ACHN (cell line): ENCODE results near the gene PNMT.
"Not testable (repeated sequence)": the region's sequence is repeated elsewhere in the genome, so short reads cannot be mapped to it uniquely, and the experiment has no call there.

Source experiments
- DNase-seq: peaks from one replicate; pipeline ENCODE4 v3.0.0-alpha.2; 2015
- in situ Hi-C: cut with HindIII; loops from 2 replicates; pipeline ENCODE4 v1.10.0; 2017; ENCODE audit warnings: low sequenced_read_pairs, low pct_ligation_motif_present, low pct_unique_long_range_greater_than_20kb

Gene PNMT

DNA sequence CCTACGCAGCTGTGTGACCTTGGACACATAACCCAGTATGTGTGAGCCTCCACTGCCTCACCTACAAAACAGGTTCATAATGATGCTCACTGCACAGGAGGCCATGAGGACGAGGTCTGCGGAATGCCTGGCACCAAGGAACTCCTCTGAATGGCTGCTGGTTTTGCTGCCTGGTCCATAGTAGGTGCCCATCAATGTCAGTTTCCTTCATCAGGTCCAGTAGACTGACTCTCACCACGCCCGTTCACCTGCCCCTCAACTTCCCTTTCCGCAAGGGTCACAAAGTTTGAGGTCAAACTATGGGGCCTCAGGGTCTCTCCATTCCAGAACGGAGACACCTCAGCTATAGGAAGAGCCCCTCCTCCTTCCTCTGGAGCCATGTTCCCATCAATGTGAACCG, 8.8 kb downstream of the PNMT start:
- DNase-seq, result no peak
- in situ Hi-C loops, result no loop called here

DNA sequence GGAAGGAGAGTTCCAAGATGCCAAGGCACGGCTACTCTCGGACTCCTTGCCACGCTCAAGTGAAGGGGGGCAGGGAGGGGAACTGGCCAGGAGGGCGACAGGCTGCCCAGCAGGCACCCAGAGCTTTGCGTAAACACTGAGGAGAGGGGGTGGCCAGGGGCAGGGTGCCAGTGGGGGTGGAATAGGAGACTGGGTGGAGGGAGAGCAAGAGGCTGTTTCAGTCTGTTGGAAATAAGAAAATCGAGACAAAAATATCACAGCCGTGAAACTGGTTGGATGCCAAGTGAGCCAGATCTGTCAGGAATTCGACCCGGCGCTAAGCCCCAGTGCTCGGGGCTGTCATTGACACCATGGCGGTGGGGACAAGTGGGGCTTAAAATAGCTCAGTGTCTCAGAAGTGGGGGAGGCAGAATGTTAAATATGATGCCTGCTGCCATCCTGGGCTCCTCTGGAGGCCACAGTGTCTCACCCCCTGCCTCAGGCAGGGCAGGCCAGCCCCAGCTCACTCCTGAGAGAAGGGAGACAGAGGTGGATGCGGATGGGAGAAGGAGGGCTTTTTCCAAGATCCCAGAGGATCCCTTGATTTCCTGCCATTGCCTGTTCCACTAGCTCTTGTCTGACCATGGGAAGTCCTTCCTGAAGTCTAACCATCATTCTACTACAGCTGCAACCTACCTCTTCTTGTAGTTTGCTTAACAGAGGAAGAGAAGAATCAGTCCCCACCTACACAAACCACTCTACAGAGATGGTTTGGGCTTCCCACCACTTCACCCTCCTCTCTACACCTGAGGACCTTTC, 9.5 kb downstream of the PNMT start:
- in situ Hi-C loops, result no loop called here
- DNase-seq, result no peak

DNA sequence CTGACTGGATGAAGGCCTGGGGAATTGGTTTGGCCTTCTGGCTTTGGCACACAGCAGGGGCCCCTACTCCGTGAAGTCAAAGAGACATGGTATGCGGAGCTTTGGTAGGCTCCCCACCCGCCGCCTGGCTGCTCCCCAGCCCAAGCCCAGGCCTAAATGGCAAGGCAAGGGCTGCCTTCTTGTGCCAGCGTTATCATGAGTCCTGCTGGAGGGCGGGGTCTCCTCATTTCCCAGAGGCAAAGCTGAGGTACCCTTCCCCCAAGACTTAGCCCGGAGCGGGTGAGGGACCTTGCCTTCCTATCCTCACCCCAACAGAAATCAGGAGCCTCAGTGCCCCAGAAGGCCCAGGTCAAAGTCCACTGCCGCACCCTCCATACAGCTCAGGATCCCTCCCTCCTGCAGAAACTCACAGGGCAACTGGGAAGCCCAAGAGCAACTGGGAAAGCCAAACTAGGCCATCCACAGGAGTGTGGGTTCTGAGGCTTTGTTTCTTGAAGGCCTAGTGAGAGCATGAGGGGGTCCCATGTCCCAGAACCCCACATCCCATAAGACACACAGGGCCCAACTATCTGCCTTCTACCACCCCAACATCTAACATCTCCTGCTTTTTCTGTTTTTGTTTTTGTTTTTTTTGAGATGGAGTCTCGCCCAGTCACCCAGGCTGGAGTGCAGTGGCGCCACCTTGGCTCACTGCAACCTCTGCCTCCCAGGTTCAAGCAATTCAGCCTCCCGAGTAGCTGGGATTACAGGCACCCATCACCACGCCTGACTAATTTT, 10.3 kb downstream of the PNMT start:
- in situ Hi-C loops, result no loop called here
- DNase-seq, result no peak

DNA sequence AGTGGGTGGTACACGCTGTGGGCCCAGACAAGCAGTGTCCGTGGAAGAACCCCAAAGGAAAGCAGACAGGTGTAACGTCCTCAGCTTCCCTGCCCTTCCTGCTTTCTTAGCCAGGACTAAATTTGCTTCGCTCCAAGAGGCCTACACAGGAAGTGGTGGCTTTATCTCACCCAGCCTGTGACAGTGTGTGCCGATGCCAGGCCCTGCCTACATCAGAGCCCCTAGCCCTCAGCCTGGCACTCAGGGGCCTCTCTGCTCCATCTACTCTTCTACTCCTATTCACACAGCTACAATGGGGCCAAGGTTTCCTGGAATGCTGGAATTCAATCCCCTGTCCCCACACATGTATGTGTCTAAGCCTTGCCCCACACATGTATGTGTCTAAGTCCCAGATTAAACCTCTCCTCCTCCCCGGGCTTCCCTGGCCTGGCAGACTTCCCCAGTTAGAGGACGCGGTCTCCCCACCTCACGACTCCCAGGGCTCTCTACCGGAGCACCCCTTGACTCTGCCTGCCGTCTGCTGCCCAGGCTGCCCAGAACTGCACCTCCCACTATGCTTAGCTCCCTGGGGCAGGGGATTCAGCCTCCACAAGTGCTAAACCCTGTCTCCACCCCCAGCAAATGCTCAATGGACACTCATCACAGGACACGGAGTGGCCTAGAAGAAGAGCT, 11.4 kb downstream of the PNMT start:
- in situ Hi-C loops, result no loop called here
- DNase-seq, result no peak

DNA sequence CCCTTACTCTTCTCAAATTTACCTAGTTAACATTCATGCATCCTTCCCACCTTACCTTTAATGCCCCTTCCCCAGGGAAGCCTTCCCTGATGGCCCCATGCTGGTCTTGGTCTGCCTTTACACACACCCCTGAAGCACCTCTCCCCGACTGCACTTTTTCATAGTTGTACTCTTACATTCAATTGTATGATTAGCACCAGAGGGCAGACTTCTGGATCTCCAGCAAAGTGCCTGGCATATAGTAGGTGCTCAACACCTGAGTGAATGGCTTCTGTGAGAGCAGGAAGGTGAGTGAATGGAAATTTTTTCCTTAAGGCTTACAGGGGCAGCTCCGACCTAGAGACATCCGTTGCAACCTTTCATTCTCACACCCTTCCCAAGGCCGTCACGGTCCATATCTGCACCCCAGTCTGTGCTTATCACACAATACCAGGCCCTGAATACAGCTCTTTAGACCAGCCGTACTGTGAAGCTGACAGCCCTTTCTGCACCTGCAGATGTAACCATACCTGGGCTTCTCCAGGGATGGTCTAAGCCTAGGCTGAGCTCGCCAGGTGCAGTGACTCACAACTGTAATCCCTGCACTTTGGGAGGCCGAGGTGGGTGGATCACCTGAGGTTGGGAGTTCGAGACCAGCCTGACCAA, 15.2 kb downstream of the PNMT start:
- in situ Hi-C loops, result no loop called here
- no peak for DNase-seq

DNA sequence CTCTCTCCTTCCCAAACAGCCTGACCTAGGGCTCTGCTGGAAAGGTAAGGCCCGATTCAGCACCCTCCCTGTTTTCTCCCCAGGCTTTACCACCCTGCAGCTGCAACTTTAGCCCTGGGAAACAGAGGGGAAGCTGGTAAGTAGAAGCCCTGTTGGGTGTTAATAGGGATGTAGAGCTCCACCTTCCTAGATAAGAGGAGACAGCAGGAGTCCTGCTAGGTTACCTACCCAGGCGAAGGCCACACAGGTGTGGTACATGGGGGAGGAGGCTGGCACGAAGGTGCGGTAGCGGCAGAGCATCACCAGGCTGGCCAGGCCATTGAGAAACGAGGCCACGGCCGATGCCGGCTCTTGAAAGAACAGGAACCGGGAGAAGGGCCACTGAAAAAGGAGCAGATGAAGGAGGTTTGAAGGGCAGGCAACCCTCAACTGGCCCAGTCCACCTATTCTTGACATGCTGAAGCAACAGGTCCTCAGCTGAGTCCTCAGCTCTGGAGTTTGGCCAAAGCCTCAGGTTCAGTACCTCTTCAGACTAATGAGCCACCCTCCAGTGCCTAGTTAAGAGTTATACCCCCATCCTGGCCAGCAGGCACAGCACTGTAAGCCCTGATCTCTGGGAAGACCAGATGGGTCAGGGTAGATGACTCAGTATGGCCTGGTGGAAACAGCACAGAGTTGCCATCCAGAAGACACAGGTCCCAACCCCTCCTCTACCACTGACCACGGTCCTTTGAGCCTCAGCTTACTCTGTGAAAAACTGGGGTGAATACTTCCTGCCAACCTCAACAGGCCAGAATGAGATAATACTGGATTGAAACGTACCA, 16.3 kb downstream of the PNMT start:
- DNase-seq, result no peak

DNA sequence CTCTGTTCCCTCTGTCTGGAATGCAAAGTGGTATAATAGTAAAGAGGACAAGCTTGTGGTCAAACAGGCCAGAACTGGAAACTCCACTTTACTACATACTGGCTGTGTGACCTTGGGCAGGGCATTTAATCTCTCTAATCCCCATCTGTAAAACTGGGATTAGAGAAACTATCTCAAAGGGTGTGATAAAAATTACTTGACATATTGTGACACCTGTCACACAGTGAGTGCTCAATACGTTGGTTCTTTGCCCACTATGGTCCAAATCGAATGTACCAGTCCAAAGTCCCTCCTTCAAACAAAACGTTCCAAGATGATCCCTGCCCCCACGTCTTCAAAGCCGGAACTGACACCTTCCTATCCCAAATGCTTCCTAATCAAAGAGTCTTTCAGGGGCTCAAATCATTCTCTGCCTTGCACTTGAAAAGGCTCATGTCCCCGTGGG, 18.9 kb downstream of the PNMT start:
- DNase-seq, result no peak

More for the DNA sequence above, 16.3 kb downstream of the PNMT start:
- in situ Hi-C loops, result no loop called here

DNA sequence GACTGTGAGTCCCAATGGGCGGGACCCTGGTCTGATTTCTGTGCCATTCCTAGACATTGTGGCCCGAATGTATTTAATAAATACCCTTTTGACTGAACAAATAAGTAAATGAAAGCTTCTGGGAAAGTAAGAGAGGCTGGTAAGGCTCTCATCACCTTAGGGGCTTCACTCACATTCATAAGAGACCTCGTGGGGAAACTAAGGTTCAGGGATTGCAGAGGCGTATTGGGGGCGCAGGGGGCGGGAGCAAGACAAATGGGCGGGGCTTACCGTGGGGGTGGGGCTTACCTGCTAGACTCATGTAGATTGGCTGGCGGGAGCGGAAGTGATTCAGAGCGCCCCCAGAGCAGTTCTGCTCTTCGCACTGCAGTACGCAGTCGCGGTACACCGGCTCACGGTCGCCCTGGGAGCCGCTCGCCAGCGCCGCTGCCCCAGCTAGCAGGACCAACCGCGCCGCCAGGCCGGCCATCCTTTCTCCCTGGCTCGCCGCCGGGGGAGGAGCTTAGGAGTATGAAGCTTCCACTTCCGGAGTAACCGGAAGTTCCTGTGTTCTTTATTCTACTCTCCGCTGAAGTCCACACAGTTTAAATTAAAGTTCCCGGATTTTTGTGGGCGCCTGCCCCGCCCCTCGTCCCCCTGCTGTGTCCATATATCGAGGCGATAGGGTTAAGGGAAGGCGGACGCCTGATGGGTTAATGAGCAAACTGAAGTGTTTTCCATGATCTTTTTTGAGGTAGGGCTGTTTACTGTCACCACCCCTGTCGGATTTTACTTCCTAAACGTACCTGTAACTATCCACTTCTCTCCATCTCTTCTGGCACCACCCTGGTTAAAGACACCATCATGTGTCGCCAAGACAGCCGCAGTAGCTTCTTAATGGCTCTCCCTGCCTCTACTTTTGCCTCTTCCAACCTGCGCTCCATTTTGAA, 19.6 kb downstream of the PNMT start, which contains the start of gene PGAP3:
PGAP3 (minus strand) TSS at position 512 of the 929 bp plus-strand sequence; CDS start at position 469, 43 bp downstream.
- in situ Hi-C loops, result no loop called here
- peak; percentile 94 for DNase-seq

More for the DNA sequence above, 18.9 kb downstream of the PNMT start:
- in situ Hi-C loops, result no loop called here

DNA sequence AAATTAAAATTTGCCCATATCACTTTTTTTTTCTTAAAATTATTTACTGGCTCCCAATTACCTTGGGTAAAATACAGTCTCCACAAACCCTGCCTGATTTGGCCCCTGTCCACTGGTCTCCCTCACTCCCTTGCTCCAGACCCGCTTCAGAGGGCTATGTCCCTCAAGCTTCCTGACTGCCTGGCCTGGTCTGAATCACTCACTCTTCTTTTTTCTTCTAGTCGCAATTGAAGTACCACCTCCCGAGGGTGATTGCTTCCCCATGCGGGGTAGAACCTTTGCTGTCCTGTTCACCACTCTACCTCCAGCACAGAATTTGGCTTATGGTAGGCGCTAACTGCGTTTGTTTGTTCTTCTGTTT, 20.2 kb downstream of the PNMT start:
- in situ Hi-C loops, result no loop called here
- peak; percentile 32 for DNase-seq

DNA sequence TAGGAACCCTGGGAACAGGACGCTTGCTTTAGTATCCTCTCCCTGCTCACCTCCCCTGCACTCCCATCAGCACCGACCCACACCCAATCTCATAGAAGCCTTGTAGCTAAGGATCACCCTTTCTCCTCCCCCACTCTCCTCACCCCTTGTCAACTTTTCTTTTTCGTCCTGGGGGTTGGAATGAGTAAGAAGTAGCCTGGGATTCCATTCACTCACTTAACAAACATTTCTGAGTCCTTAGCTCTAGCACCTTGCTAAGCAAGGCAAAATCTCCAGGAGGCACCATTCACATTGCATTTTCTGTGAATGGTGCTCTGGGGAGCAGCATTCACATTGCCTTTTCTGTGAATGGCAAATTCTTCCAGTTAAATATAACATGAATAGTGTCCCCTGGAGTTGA, 20.7 kb downstream of the PNMT start:
- no peak for DNase-seq
- in situ Hi-C loops, result no loop called here

DNA sequence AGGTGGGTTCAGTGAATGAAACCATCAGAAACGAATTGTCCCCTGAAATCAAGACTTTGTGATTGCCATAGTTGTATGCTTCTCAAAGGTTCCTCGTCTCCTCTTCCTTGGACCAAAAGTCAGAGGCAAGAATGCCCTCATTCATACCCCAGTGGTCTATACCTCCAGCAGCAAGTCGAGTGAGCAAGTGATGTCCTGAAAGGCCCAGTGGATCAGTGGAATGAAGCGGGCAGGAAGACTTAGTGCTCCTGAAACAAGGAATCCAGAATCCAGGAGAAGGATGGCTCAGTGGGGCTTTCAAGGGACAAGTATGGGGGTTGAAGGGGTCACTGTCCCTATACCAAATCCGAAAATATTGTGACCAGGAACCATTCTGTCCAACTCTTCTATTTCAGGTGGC, 26.3 kb downstream of the PNMT start:
- no peak for DNase-seq
- in situ Hi-C loops, result no loop called here

DNA sequence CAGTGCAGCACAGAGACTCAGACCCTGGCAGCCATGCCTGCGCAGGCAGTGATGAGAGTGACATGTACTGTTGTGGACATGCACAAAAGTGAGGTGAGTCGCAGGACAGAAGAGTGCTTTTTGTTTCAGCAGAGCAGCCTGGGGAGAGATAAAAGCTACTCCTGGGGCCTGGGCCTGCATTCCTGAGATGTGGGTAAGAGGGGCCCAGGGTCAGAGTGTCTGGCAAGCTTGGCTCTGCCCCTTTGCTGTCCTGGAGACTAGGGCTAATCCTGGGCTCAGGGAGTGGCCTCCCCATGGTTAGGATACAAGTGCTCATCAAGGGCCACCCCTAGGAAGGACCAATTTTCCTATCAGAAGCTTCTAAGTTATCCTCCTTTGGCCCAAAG, 26.8 kb downstream of the PNMT start:
- DNase-seq, result no peak
- in situ Hi-C loops, result no loop called here

DNA sequence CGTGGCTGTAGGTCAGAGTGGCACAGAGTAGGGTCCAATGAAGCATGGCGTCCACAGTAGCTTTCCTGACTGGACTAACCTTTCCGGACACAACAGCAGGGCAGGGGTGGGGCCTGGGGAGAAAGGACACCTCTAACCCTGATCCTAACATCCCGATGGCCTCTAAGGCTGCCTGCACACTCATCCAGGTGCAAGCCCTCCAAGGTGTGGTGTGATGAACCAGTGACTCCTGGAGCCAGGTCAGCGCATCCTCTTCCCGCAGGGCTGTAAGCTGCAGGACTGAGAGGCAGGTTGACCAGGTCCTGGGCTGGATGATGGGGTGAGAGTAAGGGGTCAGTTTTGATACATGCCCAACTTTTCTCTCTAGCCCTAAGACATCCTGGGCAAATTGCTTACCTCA, 28.5 kb downstream of the PNMT start:
- in situ Hi-C loops, result no loop called here
- DNase-seq, result no peak

DNA sequence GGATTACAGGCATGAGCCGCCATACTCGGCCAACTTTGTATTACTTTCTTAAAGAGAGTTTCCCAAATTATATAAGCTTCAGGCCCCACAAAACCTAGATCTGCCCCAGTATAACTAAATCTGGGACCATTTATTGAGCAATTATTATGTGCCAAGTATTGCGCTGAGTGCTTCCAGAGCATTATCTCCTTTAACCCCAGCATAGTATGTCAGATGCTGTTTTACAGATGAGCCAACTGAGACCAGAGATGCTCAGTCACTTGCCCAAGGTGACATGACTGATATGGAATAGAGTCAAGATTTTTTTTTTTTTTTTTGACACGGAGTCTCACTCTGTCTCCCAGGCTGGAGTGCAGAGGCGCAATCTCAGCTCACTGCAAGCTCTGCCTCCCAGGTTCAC, 29.7 kb downstream of the PNMT start:
- no peak for DNase-seq
- in situ Hi-C loops, result no loop called here

DNA sequence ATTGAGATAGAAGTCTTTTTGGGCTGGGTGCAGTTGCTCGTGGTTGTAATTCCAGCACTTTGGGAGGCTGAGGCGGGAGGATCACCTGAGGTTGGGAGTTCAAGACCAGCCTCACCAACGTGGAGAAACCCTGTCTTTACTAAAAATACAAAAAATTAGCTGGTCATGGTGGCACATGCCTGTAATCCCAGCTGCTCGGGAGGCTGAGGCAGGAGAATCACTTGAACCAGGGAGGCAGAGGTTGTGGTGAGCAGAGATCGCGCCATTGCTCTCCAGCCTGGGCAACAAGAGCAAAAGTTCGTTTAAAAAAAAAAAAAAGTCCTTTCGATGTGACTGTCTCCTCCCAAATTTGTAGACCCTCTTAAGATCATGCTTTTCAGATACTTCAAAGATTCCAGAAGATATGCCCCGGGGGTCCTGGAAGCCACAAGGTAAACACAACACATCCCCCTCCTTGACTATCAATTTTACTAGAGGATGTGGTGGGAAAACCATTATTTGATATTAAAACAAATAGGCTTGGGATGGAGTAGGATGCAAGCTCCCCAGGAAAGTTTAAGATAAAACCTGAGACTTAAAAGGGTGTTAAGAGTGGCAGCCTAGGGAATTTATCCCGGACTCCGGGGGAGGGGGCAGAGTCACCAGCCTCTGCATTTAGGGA, 31.0 kb downstream of the PNMT start:
- DNase-seq, in situ Hi-C loops: not testable (repeated sequence)

DNA sequence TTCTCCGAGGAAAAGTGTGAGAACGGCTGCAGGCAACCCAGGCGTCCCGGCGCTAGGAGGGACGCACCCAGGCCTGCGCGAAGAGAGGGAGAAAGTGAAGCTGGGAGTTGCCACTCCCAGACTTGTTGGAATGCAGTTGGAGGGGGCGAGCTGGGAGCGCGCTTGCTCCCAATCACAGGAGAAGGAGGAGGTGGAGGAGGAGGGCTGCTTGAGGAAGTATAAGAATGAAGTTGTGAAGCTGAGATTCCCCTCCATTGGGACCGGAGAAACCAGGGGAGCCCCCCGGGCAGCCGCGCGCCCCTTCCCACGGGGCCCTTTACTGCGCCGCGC, 31.5 kb downstream of the PNMT start, which contains the start of gene ERBB2:
ERBB2 (plus strand) TSS at position 247 of the 330 bp plus-strand sequence. CDS start 175 bp downstream, outside the sequence.
- peak; percentile 82 for DNase-seq
- in situ Hi-C loops, result no loop called here
